Measurements from ENCODE around the gene MAN1C1.
A peak's percentile ranks its signal among the peaks of the same experiment; 100 is the strongest.

Gene MAN1C1

DNA sequence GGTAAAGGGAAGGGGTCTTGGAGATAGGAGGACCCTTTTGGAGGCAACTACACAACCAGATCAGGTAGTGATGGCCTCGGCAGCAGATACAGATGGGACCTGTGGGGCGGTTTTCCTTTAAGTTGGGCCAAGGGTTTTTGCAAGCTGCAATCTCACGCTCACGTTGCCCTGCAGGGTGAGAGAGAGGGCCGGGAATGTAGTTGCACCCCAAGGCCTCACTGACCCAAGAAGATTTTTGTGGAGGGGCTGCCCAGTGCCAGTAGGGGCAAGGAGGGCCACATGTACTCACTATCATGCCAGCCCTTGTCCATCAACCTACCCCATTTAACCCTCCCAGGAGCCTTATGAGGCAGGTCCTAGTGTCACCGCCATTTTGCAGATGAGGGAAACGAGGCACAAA lies 125.7 kb downstream of the MAN1C1 start:
- no peak for DNase-seq (ENCODE audit: low spot score)

- peak; percentile 78 for DNase-seq (ENCODE audit: low spot score)
These were observed 126.9 kb downstream of the MAN1C1 start for GRCh38 chr1:25743164-25744139.

GRCh38 chr1:25744140-25744581 lies 127.6 kb downstream of the MAN1C1 start:
- DNase-seq (ENCODE audit: low spot score) = peak; percentile 47

DNA sequence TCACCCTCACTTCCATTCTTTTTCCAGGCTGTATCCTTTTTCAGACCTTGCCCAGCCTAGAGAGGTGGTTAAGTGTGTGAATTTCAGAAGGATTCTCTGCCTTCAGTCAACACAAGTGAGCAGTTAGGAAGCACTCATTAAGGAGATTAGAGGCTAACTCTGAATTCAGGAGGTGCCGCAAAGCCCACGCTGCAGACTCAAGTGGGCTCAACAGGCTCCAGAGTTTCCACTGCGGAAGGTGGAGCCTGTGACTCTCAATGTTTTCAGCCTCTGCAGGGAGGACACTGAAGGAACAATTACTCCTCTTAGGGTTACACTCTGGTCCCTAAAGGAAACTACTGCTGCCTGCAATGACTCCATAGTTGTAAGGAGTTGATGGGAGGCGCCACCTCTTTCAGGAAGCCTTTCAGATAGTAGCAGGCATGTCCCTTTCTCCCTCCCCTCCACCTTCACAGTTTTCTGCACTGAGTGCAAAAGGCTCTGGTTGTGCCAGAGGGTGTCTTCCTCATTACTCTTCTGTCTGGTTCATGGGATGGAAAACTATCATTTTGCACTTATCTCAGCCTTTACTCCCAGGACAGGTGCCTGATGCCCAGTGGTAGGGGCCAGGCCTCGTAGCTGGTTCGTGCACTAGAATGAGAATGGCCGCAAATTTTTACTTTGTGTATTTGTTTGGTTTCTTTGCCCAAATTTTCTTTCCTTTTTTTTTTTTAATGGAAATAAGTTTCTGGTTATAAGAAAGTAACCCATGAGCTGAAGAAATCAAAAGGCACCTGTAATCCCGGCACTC lies 128.2 kb downstream of the MAN1C1 start:
- DNase-seq (ENCODE audit: low spot score) = no peak

GRCh38 chr1:25746299-25747045 lies 129.9 kb downstream of the MAN1C1 start:
- no peak for DNase-seq (ENCODE audit: low spot score)

DNA sequence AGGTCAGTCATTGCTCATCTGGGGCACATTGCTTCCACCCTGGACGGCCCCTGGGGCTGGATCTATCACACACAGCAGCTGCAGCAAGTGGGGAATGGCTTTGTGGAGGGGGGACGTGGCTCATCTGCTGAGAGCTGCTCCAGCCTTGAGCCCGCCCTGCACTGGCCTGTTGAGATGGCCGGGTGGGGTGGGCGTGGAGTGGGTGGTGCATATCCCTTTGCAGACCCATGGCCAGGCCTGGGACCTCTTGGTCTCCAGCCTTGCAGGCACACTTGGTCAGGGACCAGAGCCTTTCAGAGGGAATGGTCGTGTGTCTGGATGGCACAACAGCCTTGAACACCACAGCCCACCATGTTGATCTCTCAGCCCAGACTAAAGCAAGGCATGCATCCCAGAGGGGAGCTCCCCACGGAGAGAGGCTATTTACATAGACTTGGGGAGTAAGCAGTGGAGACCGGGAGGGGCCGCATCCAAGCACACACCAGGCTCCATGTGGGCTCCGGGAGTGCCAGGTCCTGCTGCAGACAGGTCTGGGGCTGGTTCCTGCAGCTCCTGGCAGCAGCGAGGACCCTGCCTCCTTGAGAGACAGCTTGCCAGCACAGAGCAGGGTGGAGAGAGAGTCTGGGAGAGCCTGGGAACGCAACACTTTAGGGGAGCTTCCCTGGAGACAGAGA lies 130.6 kb downstream of the MAN1C1 start:
- no peak for DNase-seq (ENCODE audit: low spot score)

- no peak for DNase-seq (ENCODE audit: low spot score)
These were observed 132.1 kb downstream of the MAN1C1 start for GRCh38 chr1:25748531-25749205.

GRCh38 chr1:25750923-25751605 lies 134.5 kb downstream of the MAN1C1 start:
- DNase-seq (ENCODE audit: low spot score) = no peak

DNA sequence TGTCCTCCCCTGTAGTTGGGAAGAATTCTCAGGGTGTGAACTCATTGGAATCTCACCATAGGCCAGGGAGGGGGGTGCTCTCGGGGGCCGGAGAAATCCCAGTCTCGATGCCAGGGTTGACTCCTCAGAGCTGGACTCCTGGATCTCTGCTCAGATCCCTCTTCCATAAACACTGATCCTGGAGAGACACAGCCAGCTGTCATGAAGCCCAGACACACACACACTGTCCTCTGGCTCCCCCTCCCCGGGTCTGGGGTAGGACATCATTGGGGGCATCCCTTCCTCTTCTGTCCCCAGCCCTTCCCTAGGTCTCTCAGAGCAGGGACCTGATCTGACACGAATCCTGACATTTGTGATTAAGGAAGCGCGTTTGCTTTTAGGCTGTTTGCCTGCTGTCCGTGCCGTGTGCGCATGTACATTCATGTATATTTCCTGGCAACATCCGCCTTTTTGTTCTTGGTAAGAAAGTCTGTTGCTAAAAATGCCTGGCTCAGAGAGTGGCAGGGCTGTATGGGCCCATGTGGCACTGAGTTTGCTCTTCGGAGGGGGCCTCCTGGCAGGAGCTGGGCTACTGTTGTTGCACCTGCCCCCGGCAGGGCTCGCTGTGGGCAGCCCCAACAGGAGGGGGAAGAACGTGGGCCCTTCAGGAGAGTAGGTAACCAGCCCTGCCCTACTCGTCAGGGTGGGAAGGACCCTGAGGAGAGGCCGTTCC lies 138.0 kb downstream of the MAN1C1 start:
- DNase-seq (ENCODE audit: low spot score) = no peak

DNA sequence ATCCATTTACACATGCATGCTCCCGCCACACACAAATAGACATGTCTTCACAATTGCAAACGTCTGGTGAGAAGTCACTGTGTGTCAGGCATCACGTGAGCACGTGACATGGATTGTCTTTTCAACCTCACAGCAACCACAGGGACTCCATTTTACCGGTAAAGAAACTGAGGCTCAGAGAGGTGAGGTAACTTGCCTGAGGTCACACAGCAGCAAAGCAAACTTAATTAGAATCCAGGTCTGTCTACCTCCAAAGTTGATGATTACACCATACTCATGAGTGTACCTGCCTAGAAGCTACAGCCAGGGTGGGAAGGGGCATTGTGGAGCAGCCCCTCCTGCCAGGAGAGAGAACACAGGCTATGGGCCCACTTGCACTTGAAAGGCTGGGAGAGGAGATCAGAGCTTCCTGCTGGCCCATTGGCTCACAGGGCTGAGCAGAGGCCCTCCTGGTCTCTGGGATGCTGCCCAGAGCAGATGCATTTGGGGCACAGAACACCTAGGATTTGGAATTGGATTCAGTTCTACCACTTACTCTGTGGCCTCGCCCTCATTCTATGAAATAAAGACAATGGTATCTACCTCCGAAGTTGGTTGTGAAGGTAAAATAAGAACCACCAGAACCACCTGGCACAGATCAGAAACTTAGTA lies 139.0 kb downstream of the MAN1C1 start:
- no peak for DNase-seq (ENCODE audit: low spot score)

DNA sequence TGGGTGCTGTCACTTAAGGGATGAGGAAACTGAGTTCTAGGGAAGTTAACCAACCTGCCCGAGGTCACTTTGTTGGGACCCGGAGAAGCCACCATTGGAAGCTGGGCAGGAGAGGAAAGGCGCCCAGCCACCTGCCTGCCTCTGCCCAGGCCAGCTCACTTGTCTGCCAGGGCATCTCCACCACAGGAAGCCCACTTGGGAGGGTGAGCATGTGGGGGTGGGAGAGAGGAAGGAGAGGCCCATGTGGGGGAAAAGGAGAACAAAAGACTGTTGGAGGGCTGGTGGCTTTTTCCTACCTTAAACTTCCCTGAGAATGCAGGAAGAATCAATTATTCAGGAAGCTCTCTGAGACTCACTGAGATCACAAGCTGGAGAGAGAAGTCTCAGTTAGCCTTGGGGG lies 139.6 kb downstream of the MAN1C1 start:
- DNase-seq (ENCODE audit: low spot score) = no peak

DNA sequence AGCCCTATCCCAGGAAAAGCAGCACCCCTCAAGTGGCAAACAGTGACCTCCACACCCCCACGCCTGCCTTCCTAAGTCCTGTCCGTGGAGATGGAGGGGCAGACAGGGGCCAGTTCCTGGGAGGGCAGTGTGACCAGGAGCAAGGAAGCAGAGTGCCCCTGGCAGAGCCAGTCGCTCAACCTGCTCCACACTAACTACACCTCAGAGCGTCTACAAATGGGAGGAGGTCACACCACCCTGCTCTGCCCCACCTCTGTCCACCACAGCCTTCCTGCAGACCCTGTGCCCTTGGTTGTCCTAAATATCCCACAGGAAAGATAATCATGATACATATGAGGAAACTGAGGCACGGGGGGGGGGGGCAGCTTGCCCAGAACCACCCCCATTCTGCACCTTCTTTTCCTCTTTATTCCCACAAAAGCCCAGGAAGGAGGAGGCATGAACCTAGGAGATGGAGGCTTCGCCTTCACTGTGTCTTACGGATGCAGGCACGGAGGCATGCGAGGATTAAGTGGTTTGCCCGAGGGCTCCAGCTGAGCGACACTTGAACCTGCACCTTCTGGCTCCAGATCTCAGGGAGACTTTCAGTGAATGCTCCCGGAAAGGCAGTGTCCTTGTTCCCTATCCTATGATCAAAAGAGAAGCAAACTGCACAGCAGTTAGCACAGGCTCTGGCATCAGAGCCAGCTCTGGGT lies 140.7 kb downstream of the MAN1C1 start:
- no peak for DNase-seq (ENCODE audit: low spot score)

- no peak for DNase-seq (ENCODE audit: low spot score)
These were observed 141.2 kb downstream of the MAN1C1 start for GRCh38 chr1:25757846-25758185.

- DNase-seq (ENCODE audit: low spot score) = no peak
These were observed 142.0 kb downstream of the MAN1C1 start for GRCh38 chr1:25758466-25759070.

DNA sequence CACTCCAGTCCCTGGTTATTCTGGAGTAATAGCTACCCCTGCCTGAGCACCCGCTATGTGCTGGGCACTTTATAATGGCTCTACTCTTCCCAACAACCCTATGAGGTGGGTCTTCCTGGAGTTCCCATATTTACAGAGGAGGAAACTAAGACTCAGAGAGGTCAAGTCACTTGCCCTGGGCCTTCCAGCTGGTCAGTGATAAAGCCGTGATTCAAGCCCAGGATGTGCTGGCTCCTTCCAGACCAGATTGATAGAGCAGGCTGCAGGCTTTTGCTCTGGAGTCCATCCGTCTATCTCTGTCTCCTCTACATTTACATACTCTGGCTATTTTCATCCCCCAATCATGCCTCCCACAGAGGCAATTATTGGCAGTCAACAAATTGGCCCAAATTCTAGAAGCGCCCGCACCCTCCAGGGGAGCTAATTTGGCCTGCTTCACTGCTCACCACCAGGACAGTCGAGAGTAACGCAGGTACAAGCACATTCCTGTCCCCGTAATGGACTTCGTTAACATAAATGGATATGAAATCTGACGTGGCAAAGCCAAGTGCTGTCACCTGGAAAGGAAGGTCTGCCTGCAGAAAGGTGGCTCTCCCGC lies 143.6 kb downstream of the MAN1C1 start:
- DNase-seq (ENCODE audit: low spot score) = no peak

DNA sequence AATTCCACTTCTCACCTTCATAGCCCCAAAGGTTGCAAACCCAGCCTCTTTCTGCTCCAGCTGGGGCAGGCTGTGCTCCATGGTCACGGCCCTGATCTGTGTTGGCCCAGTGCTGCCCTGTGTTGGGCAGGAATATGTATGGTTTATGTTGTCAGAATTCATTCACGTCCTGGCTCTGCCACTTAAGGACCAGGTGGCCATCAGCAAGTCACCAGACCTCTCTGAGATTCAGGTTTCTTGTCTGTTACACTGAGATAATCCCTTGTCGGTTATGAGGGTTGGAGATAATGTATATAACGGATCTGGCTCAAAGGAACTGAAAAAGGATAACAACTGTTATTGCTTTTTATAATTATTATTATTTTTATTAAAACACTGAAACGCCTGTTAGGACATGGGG lies 144.3 kb downstream of the MAN1C1 start:
- no peak for DNase-seq (ENCODE audit: low spot score)

DNA sequence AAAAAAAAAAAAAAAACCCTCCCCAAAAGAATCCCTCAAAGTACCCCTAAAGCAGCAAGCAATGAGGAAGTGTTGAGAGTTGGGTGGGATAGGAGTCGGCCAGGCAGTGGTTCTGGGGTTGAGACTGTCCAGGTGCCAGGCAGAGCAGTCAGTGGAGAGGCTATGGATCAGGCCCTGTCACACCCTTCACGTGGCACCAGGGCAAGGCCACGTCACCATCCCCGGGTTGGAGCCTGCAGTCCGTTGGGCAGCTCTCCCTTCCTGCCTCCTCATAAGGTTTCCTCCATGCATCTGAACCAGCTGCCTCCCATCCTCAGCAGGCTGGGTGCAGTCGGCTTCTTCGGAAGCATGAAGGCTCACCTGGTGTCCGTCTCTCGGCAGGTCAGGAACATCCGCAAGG lies 146.9 kb downstream of the MAN1C1 start:
- no peak for DNase-seq (ENCODE audit: low spot score)
